NCI-H1092 treated with DMSO at 0.1 percent for 48 hours (cell line): ENCODE data around the gene ANKRD60.

Experiments used
- DNase-seq: peaks from one replicate; lab custom pipeline; 2025; lab: John Stamatoyannopoulos, UW

The ANKRD60 gene, protein sequence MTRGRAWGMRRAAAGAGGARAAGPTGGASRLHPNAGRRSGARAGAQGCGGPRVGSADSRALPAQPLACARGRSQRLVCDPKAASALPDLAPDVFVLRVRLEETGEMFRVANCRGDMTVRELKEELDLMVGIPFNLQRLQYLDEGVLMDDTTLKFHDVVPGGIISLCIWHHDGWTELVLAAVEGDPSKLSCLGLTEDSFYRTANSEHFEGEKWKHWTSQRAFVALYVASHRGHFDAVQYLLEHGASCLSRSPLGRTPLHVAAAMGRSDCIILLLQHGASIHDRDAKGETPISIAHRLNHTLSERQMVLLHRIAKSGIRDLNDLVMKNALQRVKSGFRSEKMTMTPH

DNA sequence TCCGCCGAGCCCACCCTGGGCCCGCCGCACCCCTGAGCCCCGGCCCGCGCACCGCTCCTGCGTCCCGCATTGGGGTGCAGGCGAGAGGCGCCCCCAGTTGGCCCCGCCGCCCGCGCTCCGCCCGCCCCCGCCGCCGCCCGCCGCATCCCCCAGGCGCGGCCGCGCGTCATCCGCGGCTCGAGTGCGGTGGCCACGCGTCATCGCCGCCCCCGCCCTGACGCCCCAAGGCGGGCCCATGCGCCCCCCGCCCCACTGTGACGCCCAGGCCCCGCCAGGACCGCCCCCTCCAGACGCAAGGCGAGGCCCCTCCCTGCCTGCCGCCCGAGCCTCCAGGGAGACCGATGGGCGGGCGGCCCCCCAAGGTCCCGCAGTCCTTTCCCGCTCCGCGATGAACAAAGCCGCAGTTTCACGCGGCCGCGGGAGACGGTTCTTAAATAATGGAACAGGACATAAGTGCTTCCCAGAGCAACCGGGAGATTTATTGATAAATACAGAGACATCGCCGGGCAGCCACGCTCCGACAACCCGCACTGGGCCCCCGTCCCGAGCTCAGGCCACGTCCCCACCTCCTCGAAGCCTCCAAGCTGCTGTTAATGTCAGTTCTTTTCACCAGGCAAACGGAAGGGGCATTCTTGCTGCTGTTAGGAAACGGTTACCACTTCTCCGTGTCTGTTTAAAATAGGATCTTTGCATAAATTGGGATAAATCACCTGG, at the start of gene ANKRD60:
Gene ANKRD60, minus strand, starts transcription at position 170 of the 714 bp plus-strand sequence. Its CDS starts 0 bp downstream, at position 170.
- peak; percentile 15 for DNase-seq

DNA sequence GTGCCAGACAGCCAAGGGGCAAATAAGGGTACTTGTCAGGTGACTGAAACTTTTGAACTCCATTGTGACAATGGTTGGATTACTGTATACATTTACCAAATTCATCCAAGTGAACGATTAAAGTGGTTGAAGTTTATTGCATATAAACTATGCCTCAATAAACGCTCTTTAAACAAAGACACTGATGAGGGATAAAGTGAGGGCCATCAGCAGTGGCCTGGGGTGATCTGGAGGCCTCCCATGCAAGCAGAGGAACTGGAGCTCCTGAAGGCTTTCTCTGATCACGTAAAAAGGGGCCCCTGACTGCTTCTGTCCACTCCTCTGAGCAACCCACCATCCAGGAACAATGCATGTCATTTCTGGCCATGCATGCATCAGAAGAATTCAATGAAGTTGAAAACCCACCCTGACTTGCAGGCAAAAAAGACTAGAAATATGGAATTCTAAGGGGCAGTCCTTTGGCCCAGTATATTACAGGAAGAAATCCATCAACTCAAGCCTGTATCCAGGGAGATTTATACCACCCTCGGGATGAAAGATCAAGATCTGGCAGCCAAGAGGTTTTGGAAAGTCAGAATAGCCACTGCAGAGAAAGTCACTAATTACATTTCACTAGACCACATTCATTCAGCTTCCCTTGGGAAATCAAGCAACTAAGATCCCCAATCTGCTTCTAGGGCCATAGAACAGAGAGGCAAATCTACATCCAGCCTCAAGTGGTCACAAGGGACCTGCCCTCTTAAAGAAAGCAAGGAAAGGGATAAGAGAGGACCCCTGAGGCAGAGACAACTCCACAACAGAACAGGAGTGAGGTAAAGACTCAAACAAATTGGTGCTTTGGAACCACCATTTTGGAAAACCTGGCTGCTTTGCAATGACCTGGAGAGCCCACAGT, 49.4 kb upstream of the ANKRD60 start:
- no peak for DNase-seq

DNA sequence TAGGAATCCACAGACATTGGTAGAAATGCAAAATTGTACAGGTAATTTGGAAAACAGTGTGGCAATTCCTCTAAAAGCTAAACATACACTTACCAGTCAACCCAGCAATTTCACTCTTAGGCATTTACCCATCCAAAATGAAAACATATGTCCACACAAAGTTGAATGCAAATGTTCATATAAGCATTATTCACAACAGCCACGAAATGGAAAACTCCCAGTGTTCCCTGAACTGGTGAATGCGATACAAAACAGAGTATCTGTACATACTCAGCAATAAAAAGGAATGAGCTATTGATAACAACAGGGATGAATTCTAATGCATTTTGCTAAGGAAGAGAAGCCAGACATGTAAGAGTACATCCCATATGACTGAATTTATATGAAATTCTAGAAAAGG, 48.7 kb upstream of the ANKRD60 start:
- DNase-seq: no peak

DNA sequence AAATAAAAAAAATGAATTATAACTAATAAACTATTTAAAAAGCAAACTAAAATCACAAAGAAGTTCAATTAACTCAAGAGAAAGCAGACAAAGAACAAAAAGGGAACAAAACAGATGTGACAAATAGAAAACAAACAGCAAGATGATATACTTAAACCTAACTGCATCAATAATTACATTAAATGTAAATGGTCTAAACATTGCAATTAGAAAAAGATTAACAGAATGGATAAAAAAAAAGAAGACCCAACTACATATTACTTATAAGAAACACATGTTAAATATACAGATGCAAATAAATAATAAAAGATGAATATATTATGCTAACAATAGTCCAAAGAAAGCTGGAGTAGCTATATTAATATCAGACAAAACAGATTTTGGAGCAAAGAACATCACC, 45.9 kb upstream of the ANKRD60 start:
- no peak for DNase-seq

DNA sequence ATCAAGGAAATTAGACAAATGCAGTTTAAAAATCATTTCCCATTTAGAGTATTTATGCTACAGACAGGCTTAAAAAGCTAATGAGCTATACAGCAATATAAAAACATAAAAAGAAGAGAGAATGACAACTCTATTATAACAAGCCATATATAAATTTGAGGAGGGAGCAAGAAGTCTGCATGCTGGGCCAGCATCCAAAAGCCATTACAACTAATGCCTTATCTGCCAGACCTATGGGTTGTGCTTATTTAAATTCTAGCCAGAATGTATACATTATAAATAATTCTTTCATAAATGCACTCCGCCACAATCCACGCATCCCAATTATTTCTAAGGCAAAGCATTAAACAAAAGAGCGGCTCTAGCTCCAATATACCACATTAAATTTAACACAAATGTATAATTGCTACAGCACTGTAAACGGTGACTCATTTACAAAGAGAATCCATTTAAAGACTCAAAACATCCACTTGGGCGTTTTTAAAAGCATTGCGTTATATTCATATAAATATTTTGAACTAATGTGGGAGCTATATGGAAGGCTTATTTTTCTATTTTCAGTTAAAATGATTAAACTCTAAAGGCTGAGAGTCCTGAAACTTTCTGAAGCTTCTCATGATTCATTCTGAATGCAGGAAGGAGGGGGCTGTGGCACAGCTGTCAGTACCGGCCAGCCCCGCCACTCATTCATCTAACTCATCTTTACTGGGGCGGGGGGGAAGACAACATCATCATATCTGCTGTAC, 43.3 kb upstream of the ANKRD60 start:
- no peak for DNase-seq

DNA sequence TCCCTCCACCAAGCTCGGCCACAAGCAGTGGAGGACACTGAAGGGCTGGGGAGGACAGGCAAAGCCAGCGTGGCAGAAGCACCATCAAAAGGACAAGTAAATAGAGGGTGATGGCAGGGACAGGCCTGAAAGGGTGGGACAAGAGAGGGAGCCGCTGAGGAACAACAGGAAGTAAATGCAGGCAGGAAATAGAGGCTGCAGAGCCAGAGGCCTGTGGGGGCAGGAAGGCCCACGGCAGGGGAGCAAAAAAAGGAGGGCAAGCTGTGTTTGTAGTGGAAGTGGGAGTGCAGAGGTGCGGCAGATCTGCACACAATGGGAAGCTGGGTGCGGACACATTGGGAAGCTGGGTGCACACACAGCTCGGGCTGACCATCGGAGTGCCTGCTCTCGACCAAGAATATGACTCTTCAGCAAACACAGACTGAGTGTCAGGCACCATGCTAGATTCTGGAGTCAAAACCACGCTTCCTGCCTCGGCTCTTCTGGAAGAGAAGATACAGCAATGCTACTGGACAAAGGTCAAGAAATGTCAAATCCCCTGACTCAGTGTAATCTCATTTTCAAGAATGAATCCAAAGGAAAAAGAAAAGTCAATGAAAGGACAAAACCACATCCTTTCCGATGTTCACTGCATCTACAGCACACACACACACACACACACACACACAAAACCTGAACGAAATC, 40.6 kb upstream of the ANKRD60 start:
- no peak for DNase-seq

DNA sequence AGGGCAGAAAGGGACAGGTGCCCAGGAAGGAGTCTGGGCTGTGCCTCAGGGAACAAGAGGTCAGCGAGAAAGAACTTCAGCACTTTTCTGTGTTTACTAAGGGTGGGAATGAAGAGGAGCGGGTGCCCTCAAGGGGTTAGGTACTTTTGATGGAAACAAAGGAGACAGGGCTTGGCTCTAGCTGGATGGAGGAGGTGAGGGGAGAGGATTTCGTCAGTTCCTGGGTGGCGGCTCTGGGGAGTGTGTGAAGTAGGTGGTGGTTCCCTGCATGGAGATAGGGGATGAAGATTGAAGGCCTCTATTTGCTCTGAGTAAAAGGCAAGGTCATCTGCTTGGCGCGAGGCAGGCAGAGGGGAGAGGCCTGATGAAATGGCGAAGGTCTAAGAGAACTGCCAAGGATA, 40.0 kb upstream of the ANKRD60 start:
- DNase-seq: no peak

DNA sequence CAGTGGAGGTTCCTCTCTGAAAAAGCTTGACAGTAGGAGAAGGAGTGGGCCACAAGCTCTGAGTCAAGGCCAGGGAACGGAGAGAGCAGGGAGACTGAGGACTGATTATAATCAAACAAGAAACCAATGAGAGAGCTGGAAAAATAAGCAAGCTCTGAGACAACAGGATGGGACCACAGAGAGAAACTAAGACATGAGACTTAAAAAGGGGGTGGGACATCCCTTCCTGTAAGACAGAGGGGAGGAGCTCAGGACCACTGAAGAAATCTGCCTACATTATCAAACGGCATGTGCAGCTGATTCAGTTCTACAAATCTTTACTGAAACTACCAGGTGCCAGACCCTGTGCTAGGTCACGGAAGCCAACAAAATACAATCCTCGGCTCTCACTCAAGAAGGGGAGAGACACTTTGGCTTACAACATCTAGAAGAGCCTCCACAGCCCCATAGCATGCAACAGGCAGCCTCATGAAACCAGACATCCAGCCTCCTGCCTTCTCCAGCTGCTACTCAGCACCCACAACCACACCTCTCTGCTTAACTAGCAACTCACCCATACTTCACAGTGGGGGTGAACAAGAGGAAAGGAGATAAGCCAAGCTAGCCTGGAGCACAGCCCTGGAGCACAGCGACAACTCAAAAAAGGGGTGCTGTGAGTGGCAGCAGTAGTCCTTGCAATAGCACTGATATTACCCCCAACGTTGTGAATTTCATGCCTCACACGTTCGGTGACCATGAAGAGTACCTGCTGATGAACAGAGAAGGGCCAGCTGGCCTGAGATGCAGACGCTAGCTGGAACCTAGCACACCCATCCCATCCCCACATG, 39.1 kb upstream of the ANKRD60 start:
- no peak for DNase-seq

DNA sequence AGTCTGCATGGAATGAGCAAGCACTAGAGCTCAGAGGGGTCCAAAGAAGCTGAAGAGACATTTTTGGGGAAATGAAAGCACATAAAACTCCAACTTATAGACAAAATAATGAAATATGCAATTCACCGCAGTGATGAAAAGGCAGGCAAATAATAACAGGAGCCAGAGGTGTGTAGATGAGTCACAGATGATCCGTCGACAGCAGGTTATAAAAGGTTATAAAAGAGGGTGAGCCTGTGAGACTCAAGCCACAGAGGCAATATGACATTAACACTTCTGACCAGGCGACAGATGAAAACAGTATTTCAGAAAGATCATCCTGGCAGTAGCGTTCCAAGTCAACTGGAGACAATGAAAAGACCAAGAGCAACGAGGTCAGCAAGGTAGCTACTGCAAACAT, 35.8 kb upstream of the ANKRD60 start:
- DNase-seq: no peak

DNA sequence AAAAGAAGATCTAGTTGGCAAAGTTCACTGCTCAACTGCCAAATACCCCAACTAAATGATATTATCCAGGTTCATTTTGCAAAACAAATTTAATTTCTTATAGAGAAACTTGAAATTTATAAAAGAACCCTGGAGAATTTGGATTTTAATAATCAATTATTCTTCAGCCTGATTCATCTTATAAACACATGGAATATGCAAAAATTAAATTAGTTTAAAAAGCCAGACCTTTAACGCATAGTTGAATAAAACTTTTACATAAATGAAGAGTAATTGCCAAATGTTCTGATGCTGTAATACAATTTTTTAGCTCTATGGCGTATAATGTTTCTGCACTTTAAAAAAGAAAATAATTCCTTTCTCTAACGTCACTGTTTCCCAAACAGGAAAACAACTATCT, 33.2 kb upstream of the ANKRD60 start:
- no peak for DNase-seq

DNA sequence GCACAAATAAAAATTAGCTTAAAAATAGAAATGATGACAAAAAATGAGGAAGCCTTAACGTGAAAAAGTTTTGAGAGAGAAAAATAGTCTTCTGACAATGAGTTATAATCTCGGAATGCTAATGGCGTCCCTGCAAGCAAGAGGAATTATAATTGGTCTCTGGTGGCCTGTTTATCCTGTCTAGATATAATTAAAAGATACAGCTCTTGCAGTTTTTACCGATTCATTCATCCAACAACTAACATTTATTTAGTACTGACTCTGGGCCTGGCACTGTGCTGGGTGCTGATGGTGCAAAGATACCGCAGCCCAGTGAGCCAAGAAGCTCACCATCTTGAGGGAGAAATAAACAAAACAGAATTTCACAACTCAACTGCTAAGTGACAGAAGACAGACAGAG, 31.6 kb upstream of the ANKRD60 start:
- DNase-seq: no peak

DNA sequence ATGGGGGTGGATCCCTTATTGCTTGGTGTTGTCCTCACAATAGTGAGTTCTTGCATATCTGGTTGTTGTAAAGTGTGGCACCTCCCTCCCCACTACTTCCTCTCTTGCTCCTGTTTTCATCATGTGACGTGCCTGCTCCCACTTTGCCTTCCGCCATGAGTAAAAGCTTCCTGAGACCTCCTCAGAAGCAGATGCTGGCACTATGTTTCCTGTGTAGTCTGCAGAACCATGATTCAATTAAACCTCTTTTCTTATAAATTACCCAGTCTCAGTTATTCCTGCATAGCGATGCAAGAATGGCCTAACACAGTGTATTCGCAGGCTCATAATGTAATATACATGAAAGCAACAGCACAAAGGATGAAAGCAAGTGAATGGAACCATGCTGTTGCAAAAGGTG, 28.4 kb upstream of the ANKRD60 start:
- no peak for DNase-seq

DNA sequence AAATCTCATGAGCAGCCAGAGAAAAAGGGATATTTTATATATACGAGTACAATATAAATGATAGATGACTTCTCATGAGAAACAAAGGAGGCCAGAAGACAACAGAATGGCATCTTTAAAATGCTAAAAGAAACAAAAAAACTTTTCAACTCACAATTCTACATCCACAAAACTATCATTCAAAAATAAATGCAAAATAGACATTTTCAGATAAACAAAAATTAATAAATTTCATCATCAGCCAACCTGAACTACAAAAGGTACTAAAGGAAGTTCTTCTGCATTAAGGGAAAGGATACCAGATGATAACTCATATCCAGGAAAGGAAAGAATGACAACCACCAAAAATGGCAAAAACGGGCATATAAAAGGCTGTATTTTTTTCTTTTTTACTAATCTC, 27.9 kb upstream of the ANKRD60 start:
- no peak for DNase-seq

DNA sequence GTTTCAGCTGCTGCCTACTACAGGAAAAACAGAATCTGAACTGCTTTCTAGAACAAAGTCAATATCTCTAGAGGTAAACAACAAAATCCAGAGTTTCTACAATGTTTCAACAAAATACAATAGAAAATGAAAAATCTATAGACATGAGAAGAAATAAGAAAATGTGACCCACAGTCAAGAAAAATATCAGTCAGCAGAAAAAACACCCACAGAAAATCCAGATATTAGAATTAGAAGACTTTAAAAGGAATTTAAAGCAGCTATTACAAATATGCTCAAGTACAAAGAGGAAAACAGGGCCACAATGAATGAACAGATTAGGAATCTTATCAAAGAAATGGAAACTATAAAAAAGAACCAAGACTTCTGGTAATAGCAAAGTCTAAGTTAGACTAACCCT, 26.4 kb upstream of the ANKRD60 start:
- no peak for DNase-seq

DNA sequence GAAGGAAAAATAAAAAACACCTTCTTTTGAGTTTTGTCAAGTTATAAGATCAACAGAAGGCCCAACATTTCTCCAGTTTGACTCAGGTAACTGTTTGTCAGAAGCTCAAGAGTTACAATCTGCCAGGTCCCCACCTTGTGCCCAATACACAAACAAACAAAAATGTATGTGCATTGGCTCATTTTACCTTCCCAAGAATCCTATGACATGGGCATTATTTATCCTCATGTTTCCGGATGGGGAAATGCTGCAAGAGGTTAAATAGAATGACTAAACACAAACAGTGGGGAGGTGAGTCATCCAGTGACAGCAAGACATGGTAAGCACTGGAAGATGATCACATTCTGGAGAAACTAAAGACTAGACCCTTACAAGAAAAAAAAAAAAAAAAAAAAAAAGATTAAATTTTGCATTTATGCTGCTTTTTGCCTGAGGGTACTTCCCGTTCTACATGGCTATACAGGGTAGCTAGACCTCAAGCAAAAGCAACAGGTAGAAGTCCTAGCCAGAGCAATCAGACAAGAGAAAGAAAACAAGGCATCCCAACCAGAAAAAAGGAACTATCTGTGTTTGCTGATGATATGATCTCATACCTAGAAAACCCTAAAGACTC, 23.6 kb upstream of the ANKRD60 start:
- DNase-seq: no peak

DNA sequence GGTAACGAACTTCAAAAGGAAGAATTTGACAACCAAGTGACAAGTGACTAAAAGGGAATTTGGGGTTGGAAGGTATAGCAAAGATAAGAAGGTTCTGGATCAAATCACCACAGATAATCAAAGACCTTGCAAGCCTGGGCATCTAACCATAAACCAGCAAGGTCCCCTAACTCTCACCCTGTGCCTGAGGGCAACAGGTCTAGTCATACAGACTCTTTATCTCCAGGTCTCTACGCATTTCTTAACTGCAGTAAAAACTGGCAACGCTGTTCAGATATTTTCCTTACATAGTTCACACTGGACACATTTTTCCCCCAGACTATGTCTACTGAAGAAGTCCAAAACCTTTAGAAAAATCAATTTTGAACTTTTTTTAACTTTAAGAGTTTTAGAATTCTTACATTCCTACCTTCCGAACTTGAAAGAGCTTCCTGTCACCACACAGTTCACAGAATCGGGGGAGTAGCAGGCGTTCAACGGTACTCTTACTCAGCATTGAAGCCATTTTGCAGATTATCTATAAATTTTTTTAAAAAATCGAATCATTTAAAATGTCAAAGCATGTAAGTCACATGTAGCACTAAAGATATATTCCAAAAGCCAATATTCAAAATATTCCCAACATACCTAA, 23.0 kb upstream of the ANKRD60 start:
- no peak for DNase-seq

DNA sequence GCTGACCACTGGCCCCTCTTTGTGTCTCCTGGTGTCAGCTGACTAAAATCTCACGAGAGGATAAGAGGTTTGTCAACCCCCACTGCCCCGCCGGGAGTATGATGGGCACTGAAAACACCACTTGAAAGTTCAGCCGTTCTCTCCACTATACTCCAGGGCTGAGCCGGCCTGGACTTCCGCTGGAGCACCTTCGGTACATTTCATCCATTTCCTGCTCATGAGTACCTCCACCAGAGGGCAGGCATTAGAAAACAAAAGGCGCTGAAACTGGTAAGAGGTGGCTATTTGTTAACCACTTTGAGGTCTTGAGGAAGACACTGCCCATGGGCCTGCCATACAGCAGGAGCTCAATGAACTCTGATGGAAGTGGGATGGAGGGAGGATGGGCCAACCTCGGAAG, 17.9 kb upstream of the ANKRD60 start:
- no peak for DNase-seq

DNA sequence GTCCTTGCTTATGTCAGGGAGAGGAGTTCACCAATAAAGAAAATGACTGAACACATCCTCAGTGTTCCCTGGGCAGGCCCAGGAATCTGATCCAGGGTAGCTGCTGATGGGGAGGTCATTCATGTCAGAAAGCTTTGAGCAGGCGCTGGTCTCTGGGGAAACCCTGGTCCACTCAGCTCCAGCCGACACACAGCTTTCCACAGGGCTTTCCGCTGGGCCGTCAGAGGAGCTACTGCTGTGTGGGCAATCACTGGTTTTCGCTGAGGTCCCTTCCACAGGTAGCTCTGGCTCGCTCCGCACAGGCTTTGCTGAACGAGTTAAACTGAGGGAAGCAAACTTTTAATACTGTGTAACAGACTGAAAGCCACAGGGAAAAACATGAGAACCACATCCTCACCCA, 17.5 kb upstream of the ANKRD60 start:
- DNase-seq: no peak

DNA sequence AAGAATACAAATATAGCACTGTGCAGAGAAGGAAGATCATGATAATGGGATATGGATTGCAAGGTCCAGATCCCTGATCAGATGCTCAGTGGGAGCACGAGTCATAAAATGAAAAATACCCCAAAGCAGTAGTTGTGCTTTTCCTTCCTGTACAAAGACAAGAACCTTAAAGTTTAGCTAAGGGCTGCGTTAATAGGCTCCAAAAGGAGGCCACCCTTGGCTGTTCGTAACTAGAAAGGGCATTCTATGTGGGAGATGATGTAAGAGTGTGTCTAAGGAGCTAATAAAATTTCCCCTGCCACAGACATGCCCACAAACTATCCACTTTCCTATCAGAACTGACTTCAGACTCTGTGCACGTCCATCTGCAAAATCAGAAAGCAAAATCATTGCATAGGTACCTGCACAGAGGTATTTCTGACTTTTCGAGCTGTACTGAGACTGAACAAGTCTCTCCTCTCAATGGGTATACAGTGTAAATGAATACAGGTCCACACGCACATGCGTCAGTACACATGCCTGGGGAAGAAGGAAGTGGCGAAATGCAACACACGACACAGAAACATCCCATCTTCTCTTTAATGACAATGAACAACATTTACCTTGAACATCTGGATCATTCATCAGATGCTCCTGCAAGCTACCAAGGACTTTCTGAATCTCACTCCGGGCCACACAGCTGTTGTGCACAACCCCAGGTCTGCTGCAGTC, 16.9 kb upstream of the ANKRD60 start:
- no peak for DNase-seq
